ENCODE measurements around the gene ARMC2.

ARMC2 gene

DNA sequence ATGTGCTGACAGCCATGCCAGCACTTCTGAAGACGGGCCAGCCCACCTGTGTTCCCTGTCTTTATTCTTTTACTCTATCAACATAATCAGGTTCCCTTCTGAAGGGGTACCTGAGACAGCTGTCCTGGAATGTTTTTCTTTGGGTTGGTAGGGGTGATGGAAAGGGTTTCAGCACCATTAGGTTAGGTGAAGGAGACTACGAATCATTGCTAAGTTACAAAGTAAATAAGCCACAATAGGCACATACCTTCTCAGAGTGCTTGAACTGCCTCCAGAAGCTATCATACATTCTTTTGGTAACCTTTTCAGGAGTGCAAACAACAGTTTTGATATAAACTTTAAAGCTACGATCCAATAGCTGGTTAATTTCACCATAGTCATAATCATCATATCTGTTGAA, 140.1 kb downstream of the ARMC2 start:
- DNase-seq (ENCODE audit: low read depth, low spot score): no peak

DNA sequence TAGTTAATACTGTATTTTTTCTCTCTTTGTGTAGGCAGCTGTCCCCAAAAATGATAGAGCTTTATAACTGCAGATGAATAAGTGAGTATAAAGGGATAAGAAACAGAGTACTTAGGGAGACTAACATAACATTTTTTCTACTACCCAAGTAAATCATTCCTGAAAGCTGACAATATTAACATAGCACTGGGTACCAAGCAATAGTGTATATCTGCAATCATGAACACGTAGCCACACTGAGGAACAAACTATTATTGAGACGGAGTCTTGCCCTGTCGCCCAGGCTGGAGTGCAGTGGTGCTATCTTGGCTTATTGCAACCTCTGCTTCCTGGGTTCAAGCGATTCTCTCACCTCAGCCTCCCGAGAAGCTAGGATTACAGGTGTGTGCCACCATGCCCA, 140.5 kb downstream of the ARMC2 start:
- no peak for DNase-seq (ENCODE audit: low read depth, low spot score)

GRCh38 chr6:108989700-108990099, 141.5 kb downstream of the ARMC2 start:
- no peak for DNase-seq (ENCODE audit: low read depth, low spot score)

- no peak for DNase-seq (ENCODE audit: low read depth, low spot score)
These were observed 145.7 kb downstream of the ARMC2 start for GRCh38 chr6:108993876-108994275.

DNA sequence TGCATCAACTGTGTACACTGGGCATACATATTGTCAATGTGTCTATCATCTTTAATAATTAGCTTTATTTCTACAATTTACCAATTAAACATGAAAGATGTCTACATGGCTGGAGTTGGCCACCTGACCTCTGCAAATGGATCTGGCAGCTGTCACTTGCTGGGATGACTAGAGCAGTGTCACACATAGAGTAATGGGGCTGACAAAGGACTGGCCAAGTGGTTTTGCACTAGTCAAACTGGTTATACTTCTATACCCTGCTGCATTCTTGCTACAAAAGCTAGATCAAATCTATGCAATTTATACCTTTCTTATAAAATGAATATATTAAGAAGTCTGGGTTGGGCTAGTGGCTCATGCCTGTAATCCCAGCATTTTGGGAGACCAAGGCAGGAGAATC, 147.1 kb downstream of the ARMC2 start:
- no peak for DNase-seq (ENCODE audit: low read depth, low spot score)

GRCh38 chr6:108996208-108996607, 148.0 kb downstream of the ARMC2 start:
- no peak for DNase-seq (ENCODE audit: low read depth, low spot score)

DNA sequence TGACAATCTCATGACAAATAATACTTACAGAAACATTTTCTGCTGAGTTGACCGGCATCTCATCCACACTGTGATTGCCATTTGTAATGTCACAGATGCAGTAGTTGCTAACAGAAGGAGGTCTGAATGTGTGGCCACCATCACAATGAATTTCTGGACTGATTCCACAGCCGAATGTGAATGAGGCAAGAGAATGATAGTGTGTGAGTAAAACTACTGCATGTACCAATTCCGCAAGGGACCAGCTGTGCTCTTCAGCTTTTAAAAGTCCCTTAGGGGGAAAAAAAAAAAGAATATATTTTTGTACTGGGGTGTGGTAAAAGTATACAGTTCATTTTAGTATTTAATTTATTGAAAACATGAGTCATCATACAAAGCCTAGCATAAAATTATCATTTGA, 150.3 kb downstream of the ARMC2 start:
- no peak for DNase-seq (ENCODE audit: low read depth, low spot score)

- no peak for DNase-seq (ENCODE audit: low read depth, low spot score)
These were observed 151.2 kb downstream of the ARMC2 start for GRCh38 chr6:108999428-108999827.

- no peak for DNase-seq (ENCODE audit: low read depth, low spot score)
These were observed 152.1 kb downstream of the ARMC2 start for GRCh38 chr6:109000289-109000688.

DNA sequence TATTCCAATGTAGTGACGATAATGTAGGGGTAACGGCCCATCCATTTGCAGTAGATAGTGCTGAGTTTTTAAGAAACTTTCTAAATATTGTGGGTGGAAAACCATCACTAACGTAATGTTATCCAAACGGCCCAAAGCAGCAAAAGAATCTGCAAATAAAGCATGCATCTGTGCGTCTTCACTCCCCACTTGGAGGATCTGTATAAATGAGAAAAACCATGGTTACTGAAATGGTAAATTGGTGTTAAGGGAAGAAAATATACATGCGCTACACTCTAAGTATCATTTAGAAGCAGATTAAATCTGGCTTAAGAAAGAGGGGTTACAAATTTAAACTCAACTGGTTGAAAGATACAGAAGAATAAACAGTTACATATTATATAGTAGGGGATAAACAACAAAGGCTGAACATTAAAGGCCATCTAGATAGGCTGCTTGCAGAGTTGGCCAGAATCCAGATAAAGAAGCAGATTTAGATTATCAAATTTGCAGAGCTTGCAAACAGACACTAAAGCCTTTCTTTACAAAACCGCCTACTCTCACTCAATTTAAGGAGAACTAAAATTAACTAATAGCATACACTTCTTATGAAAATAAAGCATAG, 153.2 kb downstream of the ARMC2 start:
- DNase-seq (ENCODE audit: low read depth, low spot score): no peak

- DNase-seq (ENCODE audit: low read depth, low spot score): no peak
These were observed 154.0 kb downstream of the ARMC2 start for GRCh38 chr6:109002051-109002697.

- no peak for DNase-seq (ENCODE audit: low read depth, low spot score)
These were observed 154.7 kb downstream of the ARMC2 start for GRCh38 chr6:109002882-109003281.

- no peak for DNase-seq (ENCODE audit: low read depth, low spot score)
These were observed 158.6 kb downstream of the ARMC2 start for GRCh38 chr6:109006818-109007217.

- no peak for DNase-seq (ENCODE audit: low read depth, low spot score)
These were observed 159.3 kb downstream of the ARMC2 start for GRCh38 chr6:109007521-109007920.

GRCh38 chr6:109008054-109008453, 159.8 kb downstream of the ARMC2 start:
- DNase-seq (ENCODE audit: low read depth, low spot score): no peak

DNA sequence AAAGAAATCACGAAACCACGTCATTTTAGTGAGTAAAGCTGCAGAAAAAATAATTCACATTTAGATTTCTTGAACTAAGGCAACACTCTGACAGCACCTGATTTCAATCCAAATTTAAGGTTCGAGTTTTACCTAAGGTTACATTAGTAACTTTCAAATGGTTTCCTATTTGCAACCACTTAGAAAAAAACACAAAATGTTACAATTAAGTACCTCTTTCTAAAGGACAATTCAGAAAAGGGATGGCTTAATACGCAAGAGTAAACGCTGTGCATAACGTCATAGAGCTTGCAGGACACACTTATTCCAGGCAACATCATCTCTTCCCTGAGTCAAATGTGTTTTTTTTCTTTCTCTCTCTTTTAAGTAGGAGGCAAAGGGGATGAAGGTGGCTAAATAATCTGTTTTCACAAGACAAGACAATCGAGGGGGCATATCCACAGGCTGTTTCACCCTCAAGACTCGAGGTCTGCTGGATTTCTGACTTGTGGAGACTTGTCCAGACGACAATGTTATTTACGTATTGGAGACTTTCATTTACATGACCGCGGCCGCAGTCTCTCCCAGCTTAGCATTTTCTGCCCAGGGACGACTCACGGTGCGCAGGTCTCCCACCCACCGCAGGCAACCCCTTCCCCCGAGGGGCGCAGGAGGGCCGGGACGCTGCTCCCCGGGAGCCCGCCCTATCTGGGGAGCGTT, 160.5 kb downstream of the ARMC2 start:
- no peak for DNase-seq (ENCODE audit: low read depth, low spot score)

GRCh38 chr6:109009236-109009961, 161.2 kb downstream of the ARMC2 start:
- peak; percentile 84 for DNase-seq (ENCODE audit: low read depth, low spot score)

- DNase-seq (ENCODE audit: low read depth, low spot score): no peak
These were observed 161.9 kb downstream of the ARMC2 start for GRCh38 chr6:109009962-109010704.

DNA sequence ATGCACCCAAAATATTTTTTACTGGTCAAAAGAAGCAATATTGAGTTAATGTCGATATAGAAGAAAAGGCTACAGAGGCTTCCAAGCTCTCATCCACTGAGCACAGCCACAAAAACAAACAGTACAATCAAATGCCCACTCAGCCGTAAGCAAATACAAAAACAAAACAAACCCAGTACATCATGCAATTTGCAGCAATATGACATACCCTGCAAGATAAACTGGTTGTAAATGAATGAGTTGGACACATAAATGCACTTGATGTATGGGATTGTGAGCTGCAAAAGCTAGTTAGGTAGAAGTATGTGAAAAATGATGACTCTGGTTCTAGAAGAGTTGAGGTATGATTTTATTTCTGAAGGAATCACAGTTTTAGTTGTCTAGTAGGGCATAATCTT, 162.5 kb downstream of the ARMC2 start:
- DNase-seq (ENCODE audit: low read depth, low spot score): no peak

GRCh38 chr6:109013656-109014305, 165.6 kb downstream of the ARMC2 start:
- no peak for DNase-seq (ENCODE audit: low read depth, low spot score)

DNA sequence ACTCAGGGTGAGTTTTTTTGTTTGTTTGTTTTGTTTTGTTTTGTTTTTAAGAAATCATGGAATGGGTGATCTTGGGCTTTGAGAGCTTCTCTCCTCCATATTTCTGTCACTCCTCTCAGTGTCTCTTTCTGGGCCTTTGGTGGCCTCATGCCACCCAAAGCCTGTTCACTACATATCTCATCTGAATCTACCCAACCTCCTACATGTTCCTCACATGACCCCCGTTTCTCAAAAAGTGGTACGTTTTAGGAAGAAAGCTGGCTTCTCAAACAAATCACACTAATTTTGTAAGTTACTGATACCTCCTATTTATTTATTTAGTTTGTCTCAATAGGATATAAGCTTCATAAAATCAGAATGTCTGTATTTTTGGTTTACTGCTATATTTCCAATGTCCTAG, 166.4 kb downstream of the ARMC2 start:
- no peak for DNase-seq (ENCODE audit: low read depth, low spot score)
